GM13977 (cell line): Measurements from ENCODE around the gene RBBP8.

Experiments
- DNase-seq: peaks from one replicate; pipeline ENCODE4 v3.0.0; 2012; ENCODE audit warnings: low spot score
- in situ Hi-C: fragments of 300-500 bp; cut with MboI; formaldehyde crosslinking; loops from one replicate; pipeline ENCODE4 v1.12.0; 2022; ENCODE audit warnings: low sequenced_read_pairs, low pct_unique_long_range_greater_than_20kb, mixed read lengths, inconsistent platforms; ENCODE audit not compliant: unreplicated experiment
- TF ChIP-seq, protein P1 (sequence below): IDR thresholded peaks from 2 replicates; pipeline ENCODE4 v1.5.1; 2012; ENCODE audit warnings: mild to moderate bottlenecking, control low read depth; ENCODE audit not compliant: insufficient read depth; ENCODE audit errors: extremely low read depth, missing control alignments

Gene RBBP8

GRCh38 chr18:23068011-23068410 lies 134.9 kb downstream of the RBBP8 start:
- no peak for DNase-seq
- TF ChIP-seq, protein P1, sequence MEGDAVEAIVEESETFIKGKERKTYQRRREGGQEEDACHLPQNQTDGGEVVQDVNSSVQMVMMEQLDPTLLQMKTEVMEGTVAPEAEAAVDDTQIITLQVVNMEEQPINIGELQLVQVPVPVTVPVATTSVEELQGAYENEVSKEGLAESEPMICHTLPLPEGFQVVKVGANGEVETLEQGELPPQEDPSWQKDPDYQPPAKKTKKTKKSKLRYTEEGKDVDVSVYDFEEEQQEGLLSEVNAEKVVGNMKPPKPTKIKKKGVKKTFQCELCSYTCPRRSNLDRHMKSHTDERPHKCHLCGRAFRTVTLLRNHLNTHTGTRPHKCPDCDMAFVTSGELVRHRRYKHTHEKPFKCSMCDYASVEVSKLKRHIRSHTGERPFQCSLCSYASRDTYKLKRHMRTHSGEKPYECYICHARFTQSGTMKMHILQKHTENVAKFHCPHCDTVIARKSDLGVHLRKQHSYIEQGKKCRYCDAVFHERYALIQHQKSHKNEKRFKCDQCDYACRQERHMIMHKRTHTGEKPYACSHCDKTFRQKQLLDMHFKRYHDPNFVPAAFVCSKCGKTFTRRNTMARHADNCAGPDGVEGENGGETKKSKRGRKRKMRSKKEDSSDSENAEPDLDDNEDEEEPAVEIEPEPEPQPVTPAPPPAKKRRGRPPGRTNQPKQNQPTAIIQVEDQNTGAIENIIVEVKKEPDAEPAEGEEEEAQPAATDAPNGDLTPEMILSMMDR, result no peak
- in situ Hi-C loops, result no loop called here

DNA sequence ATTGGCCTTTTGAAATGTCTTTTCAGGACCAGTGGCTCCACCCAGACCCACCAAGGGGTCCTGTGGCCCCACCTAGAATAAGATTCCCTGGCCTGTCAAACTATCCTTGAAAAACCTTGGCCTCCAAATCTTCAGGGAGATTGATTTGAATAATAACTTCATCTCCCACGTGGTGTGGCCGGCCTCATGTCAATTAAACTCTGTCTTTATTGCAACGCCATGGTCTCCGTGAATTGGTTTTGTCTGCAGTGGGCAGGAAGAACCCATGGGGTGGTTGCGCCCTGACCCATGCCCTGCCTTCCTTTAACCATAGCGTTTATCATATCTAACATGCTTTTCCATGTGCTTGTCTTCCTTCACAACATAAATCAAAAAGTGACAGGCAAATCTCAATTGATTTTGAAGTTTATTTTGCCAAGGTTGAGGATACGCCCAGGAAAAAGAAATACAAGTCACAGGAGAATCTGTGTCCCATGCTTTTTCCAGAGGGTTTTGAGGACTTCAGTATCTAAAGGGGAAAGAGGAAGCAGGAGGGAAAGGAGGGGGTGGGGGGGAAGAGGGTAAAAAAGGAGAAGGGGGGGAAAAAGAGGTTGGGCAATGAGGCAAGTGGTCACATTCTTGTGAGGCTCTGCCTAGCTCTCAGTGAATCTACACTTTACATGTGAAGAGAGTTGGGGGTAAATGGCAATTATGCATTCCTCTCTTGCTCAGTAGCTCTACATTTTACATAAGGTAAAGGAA lies 135.6 kb downstream of the RBBP8 start:
- TF ChIP-seq, protein P1, result no peak
- no peak for DNase-seq
- in situ Hi-C loops, result no loop called here

DNA sequence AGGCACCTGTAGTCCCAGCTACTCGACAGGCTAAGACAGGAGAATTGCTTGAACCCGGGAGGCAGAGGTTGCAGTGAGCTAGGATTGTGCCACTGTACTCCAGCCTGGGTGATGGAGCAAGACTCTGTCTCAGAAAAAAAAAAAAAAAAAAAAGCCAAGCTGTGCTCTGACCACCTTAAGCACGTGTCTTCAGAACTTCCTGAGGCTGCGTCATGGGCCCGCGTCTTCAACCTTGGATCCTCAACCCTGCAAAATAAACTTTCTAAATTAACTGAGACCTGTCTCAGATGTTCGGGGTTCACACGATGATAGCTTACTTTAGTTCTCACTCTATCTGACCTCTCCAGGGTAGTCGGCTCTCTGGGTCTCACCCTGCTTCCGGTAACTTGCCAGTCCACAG lies 136.4 kb downstream of the RBBP8 start:
- TF ChIP-seq, protein P1, result no peak
- DNase-seq, result no peak
- in situ Hi-C loops, result no loop called here

DNA sequence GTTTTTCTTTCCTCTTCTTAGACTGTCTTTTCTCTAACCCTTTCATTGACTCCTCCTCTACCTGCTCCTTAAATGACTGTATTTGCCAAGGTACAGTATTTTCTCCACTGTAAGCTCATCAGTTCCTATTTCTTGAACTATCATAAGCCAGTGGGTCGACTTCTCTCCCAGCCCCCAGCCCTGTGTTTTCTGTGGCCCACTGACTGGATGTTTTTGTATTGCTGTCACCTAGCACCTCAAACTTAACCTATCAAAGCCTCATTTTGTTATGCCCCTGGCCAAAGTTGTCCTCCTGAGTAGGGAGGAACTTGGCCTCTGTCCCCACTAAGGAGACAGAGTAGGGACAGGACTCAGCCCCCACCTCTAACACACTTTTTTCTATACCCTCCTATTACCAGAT lies 136.8 kb downstream of the RBBP8 start:
- TF ChIP-seq, protein P1, result no peak
- no peak for DNase-seq
- in situ Hi-C loops, result no loop called here

GRCh38 chr18:23071285-23071684 lies 138.2 kb downstream of the RBBP8 start:
- TF ChIP-seq, protein P1, result no peak
- in situ Hi-C loops, result no loop called here

DNA sequence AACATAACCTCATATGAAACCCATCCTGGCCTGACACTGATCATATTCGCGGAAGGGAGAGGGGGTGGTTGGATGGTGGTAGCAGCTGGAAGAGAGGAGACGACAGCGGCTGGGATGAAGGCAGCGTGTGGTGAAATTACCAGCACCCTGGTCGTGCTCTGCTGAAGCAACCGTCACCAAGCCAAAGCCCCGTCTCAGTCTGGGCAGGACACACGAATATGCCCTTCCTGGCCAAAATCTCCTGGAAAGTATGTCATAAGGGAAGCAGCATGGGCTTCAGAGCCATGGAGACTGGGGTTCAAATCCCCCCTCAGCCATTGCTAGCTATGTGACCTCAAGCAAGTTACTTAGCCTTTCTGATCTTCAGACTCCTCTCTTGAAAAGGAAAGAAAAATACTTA lies 139.0 kb downstream of the RBBP8 start:
- in situ Hi-C loops, result no loop called here
- no peak for DNase-seq

More at GRCh38 chr18:23071285-23071684, 138.2 kb downstream of the RBBP8 start:
- peak; percentile 75 for DNase-seq

More for the DNA sequence above, 139.0 kb downstream of the RBBP8 start:
- TF ChIP-seq, protein P1, result no peak
